Measurements from ENCODE around the gene PLEKHM1. TPM values are rescaled to one million over a fixed set of nuclear protein-coding genes. Genes with fewer than 3 reads are reported as not detected.

PLEKHM1 gene
- total and polyA plus RNA-seq, 2 of the 13 experiments (the other 11 are each of a cell fraction or from before 2014, with no cell fraction given) = 7.6 to 13.5 TPM

DNA sequence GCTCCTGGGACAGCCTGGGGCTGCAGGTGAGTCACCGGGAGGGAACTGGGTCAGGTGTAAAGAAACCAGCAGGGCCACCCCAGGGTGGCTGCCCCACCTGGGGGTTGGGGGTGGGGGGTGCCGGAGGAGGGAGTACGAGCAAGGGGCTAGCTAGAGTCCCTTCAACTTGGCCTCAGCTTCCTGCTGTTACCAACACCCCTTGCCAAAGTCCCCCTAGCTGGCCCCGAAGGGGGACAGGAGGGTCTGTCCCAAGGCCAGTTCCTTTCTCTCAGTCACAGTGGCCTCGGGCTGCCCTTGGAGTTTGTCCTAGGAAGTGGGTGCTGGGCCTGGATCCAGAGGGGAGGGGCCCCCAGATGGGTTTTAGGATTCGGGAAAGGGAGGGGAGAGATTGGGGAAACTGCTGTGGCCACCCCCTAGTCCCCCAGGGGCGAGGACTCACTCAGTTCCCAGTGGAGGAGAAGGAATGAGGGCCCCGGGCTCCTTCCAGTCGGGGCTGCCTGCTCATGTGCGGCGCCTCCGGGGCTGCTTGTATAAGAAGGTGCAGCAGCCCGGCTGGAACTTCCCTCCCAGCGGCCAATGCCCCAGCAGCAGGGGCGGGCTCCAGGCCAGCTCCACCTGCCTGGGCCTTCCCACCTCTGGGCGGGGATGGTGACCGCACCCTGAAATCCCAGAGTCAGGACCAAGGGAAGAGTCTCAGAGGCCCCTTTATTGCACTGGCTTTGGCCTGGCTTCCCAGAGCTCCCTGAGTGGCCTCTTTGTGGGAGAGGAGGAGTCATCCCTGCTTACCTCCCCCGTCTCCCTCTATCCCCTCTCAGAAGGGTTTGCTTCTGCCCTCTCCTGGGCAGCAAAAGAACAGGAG lies 65.2 kb downstream of the PLEKHM1 start (continued):
- no peak for TF ChIP-seq ZBTB49 (CRISPR knock-in tag; IDR thresholded peaks at IDR 0.05; ENCODE audit: borderline replicate concordance)
- peak; percentile 56 for TF ChIP-seq CBFB (CRISPR knock-in tag; IDR thresholded peaks at IDR 0.05)
- no peak for TF ChIP-seq ZBTB3 (CRISPR knock-in tag; IDR thresholded peaks at IDR 0.05; ENCODE audit: borderline replicate concordance, low read depth)
- peak; percentile 7; the same call in 1 of the 2 replicates for TF ChIP-seq HNF4G (IDR thresholded peaks at IDR 0.05; ENCODE audit: borderline replicate concordance, low read depth, low read length)
- no peak for TF ChIP-seq HNF4G (CRISPR knock-in tag; IDR thresholded peaks at IDR 0.05; ENCODE audit: borderline replicate concordance, low read depth)
- TF ChIP-seq SMC3 (IDR thresholded peaks at IDR 0.05; ENCODE audit: low read length) = peak; percentile 92
- no peak for TF ChIP-seq JUNB (CRISPR knock-in tag; IDR thresholded peaks at IDR 0.05; ENCODE audit: borderline replicate concordance)
- TF ChIP-seq, protein P1, sequence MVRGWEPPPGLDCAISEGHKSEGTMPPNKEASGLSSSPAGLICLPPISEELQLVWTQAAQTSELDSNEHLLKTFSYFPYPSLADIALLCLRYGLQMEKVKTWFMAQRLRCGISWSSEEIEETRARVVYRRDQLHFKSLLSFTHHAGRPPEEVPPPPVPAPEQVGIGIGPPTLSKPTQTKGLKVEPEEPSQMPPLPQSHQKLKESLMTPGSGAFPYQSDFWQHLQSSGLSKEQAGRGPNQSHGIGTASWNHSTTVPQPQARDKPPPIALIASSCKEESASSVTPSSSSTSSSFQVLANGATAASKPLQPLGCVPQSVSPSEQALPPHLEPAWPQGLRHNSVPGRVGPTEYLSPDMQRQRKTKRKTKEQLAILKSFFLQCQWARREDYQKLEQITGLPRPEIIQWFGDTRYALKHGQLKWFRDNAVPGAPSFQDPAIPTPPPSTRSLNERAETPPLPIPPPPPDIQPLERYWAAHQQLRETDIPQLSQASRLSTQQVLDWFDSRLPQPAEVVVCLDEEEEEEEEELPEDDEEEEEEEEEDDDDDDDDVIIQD (CRISPR knock-in tag; IDR thresholded peaks at IDR 0.05; ENCODE audit: low read depth) = 0 out of 2 replicates have a peak, but pooled peaks have one; percentile 8
- peak; percentile 61; the same call in 1 of the 2 replicates for TF ChIP-seq HDAC2 (CRISPR knock-in tag; IDR thresholded peaks at IDR 0.05)
- peak; percentile 67 for TF ChIP-seq KMT2B (CRISPR knock-in tag; IDR thresholded peaks at IDR 0.05)
- peak; percentile 53 for TF ChIP-seq HNRNPLL (IDR thresholded peaks at IDR 0.05; ENCODE audit: low read depth, low read length, poor library complexity, severe bottlenecking)
- peak; percentile 69 for TF ChIP-seq HMG20B (CRISPR knock-in tag; conservative IDR thresholded peaks at IDR 0.05)
- 0 out of 2 replicates have a peak, but pooled peaks have one; percentile 25 for TF ChIP-seq SIX1 (CRISPR knock-in tag; IDR thresholded peaks at IDR 0.05; ENCODE audit: borderline replicate concordance)
- peak; percentile 18; the same call in 1 of the 2 replicates for TF ChIP-seq ZNF142 (CRISPR knock-in tag; IDR thresholded peaks at IDR 0.05)
- TF ChIP-seq POGZ (CRISPR knock-in tag; IDR thresholded peaks at IDR 0.05) = no peak
- 0 out of 2 replicates have a peak, but pooled peaks have one; percentile 30 for TF ChIP-seq PPARG (CRISPR knock-in tag; conservative IDR thresholded peaks at IDR 0.05)
- no peak for TF ChIP-seq ZNF260 (CRISPR knock-in tag; IDR thresholded peaks at IDR 0.05; ENCODE audit: borderline replicate concordance, low read depth)
- peak; percentile 74 for TF ChIP-seq REPIN1 (CRISPR knock-in tag; IDR thresholded peaks at IDR 0.05; ENCODE audit: borderline replicate concordance, low read depth)
- 0 out of 2 replicates have a peak, but pooled peaks have one; percentile 56 for TF ChIP-seq SPEN (CRISPR knock-in tag; IDR thresholded peaks at IDR 0.05; ENCODE audit: low read depth)
